Ascending aorta (tissue), 2 donors: ENCODE data around the gene GTF2A2. TPM values are rescaled to one million over a fixed set of nuclear protein-coding genes. Genes with fewer than 3 reads are reported as not detected.
"Not testable (repeated sequence)": the region's sequence is repeated elsewhere in the genome, so short reads cannot be mapped to it uniquely, and the experiment has no call there.

Source experiments
- DNase-seq, 2 donors: peaks; one replicate each; pipeline ENCODE4 v3.0.0-alpha.2; 2019; ENCODE audit warnings: low spot score in 2 of 2
- H3K27ac ChIP-seq, 2 donors: fragments of 200-600 bp; sonication (generic); one replicate each; pipeline ENCODE4 v1.5.1; 2016 to 2017; ENCODE audit warnings: mild to moderate bottlenecking in 1 of 2
- H3K27me3 ChIP-seq: fragments of 200-600 bp; sonication (generic); one replicate; pipeline ENCODE4 v1.5.1; 2017
- H3K36me3 ChIP-seq, 2 donors: fragments of 200-600 bp; sonication (generic); one replicate each; pipeline ENCODE4 v1.5.1; 2016
- H3K4me1 ChIP-seq, 2 donors: fragments of 200-600 bp; sonication (generic); one replicate each; pipeline ENCODE4 v1.5.1; 2016 to 2017; ENCODE audit warnings: mild to moderate bottlenecking in 1 of 2
- H3K4me3 ChIP-seq, 2 donors: fragments of 200-600 bp; sonication (generic); one replicate each; pipeline ENCODE4 v1.5.1; 2016 to 2017; ENCODE audit warnings: mild to moderate bottlenecking in 1 of 2
- H3K9me3 ChIP-seq, 2 donors: fragments of 200-600 bp; sonication (generic); one replicate each; pipeline ENCODE4 v1.5.1; 2016
- intact Hi-C: fragments of 100-400 bp; cut with DNase I; formaldehyde crosslinking; loops from one replicate; pipeline ENCODE4 v1.15.1; 2023
- total RNA-seq: library from RNA; depleted of rRNA; stranded (reverse); fragments of >200 nt; gene quantifications from one replicate; pipeline ENCODE4 v1.1.0, GENCODE V29; 2016
- TF ChIP-seq, protein P1 (sequence below), 3 experiments: fragments of 200-600 bp in 2 of 3; fragments of 450-650 bp in 1 of 3; sonication (generic) in 2 of 3; IDR thresholded peaks; one replicate each; pipeline ENCODE4 v1.5.1; 2016 to 2019; ENCODE audit warnings: antibody characterized with exemption in 3 of 3, mild to moderate bottlenecking in 1 of 3, moderate library complexity in 1 of 3

GTF2A2 gene
- total RNA-seq, 1 donor from 2014 or later = 1.4 TPM

DNA sequence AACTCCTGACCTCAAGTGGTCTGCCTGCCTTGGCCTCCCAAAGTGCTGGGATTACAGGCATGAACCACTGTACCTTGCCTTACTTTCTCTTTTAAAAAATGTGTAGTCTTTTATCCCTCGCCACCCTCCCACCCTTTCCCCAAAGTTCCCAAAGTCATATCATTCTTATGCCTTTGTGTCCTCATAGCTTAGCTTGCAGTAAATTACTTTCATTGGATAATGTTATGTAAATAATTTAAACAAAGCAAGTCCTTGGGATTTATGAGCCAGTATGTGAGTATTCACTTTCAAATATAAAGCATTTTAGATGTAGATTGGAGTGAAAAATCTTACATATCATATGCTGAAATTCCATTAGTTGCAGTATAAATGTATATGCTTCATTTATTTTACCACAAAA is 11.0 kb downstream of the GTF2A2 start:
- no peaks in the 10 kb centered on the region for H3K4me1 ChIP-seq
- H3K27me3 ChIP-seq = no peaks in the 10 kb centered on the region
- TF ChIP-seq, protein P1, sequence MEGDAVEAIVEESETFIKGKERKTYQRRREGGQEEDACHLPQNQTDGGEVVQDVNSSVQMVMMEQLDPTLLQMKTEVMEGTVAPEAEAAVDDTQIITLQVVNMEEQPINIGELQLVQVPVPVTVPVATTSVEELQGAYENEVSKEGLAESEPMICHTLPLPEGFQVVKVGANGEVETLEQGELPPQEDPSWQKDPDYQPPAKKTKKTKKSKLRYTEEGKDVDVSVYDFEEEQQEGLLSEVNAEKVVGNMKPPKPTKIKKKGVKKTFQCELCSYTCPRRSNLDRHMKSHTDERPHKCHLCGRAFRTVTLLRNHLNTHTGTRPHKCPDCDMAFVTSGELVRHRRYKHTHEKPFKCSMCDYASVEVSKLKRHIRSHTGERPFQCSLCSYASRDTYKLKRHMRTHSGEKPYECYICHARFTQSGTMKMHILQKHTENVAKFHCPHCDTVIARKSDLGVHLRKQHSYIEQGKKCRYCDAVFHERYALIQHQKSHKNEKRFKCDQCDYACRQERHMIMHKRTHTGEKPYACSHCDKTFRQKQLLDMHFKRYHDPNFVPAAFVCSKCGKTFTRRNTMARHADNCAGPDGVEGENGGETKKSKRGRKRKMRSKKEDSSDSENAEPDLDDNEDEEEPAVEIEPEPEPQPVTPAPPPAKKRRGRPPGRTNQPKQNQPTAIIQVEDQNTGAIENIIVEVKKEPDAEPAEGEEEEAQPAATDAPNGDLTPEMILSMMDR (IDR thresholded peaks at IDR 0.05) = no peak
- H3K4me3 ChIP-seq = no peak overlapping the region
- DNase-seq = no peak
- H3K27ac ChIP-seq = no peak overlapping the region
- peaks cover 21 to 57% of the 10 kb centered on the region in 2 donors for H3K36me3 ChIP-seq
- intact Hi-C loops = no loop called here
- no peaks in the 10 kb centered on the region for H3K9me3 ChIP-seq

DNA sequence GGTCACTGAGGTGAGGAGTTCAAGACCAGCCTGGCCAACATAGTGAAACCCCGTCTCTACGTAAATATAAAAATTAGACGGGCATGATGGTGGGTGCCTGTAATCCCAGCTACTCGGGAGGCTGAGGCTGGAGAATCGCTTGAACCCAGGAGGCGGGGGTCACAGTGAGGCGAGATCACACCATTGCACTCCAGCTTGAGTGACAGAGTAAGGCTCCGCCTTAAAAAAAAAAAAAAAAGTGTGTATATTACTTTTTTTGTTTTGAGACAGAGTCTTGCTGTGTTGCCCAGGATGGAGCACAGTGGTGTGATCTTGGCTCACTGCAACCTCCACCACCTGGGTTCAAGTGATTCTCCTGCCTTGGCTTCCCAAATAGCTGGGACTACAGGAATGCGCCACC is 11.5 kb downstream of the GTF2A2 start:
- DNase-seq, intact Hi-C loops, H3K4me1 ChIP-seq, H3K27me3 ChIP-seq, H3K9me3 ChIP-seq, H3K4me3 ChIP-seq, H3K27ac ChIP-seq: not testable (repeated sequence)
- H3K36me3 ChIP-seq = peaks cover 20 to 57% of the 10 kb centered on the region in 2 donors

DNA sequence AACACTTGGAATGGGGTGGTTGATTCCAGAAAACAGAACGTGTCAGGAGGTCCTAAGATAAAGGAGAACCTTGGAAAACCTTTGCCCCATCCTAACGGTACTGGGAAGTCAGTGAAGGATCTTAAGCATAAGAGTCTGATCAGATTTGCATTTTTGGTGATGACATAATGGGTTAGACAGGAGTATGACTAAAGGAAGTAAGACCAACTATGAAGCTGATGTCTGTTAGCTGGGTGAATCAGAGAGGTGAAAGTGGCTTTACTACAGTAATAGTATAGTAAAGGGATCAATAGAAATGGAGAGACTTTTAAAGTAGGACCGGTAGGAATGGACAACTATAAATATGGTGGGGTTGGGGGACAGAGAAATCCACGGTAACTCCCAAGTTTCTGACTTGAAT is 12.6 kb downstream of the GTF2A2 start:
- no peak overlapping the region for H3K4me3 ChIP-seq
- no peaks in the 10 kb centered on the region for H3K27me3 ChIP-seq
- no peaks in the 10 kb centered on the region for H3K4me1 ChIP-seq
- TF ChIP-seq, protein P1 (IDR thresholded peaks at IDR 0.05) = no peak
- no peaks in the 10 kb centered on the region for H3K9me3 ChIP-seq
- DNase-seq = no peak
- intact Hi-C loops = no loop called here
- H3K36me3 ChIP-seq = peaks cover 12 to 54% of the 10 kb centered on the region in 2 donors
- no peak overlapping the region for H3K27ac ChIP-seq

DNA sequence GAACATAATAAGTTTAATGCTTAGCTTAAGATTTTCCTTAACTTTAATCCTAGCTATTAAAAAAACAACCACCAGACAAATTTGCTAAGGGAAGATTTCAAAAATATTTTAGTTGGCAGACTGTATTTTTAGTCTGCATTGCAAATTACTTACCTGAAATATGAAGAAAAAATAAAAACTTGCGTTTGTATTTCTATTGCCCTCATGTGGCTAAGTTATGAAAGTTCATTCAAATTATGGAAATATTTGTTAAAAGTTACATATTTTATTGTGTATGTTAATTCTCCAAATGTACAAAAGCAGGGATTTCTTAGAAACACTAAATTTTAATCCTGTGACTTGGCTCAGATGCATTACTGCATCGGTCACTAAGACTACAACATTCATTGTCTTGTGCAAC is 15.0 kb downstream of the GTF2A2 start:
- TF ChIP-seq, protein P1 (IDR thresholded peaks at IDR 0.05) = no peak
- H3K36me3 ChIP-seq = peaks cover 8 to 54% of the 10 kb centered on the region in 2 donors
- DNase-seq = no peak
- no peaks in the 10 kb centered on the region for H3K27me3 ChIP-seq
- no peak overlapping the region for H3K4me3 ChIP-seq
- H3K9me3 ChIP-seq = no peaks in the 10 kb centered on the region
- no peaks in the 10 kb centered on the region for H3K4me1 ChIP-seq
- no peak overlapping the region for H3K27ac ChIP-seq
- intact Hi-C loops = no loop called here

DNA sequence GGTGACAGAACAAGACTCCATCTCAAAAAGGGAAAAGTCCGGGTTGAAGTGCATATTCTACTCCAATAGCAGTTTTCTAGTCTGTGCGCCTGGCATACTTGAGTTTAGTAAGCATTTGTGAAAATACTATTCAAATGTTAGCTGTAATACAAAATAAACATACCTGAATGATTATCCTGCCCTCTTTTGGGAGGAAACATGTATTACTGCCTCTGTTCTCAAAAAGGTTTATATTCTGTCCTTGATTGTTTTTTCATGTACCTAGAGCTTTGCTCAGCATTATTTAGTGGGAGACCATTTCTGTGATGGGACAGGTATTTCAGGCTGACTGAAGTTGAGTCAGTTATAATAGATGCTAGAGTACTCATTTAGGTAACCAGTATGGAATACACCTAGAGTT is 19.8 kb downstream of the GTF2A2 start:
- H3K27me3 ChIP-seq, intact Hi-C loops, H3K4me3 ChIP-seq, H3K4me1 ChIP-seq, DNase-seq, H3K9me3 ChIP-seq, H3K27ac ChIP-seq: not testable (repeated sequence)
- H3K36me3 ChIP-seq = peaks cover 3 to 31% of the 10 kb centered on the region in 2 donors

DNA sequence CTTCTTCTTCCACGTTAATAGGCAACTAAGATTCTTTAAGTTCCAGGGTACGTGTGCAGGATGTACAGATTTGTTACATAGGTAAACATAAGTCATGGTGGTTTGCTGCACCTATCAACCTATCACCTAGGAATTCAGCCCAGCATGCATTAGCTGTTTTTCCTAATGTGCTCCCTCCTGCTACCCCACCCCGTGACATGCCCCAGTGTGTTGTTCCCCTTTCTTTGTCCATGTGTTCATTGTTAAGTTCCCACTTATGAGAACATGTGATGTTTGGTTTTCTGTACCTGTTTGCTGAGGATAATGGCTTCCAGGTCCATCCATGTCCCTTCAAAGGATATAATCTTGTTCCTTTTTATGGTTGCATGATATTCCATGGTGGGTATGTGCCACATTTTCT is 21.1 kb downstream of the GTF2A2 start:
- H3K27ac ChIP-seq = no peak overlapping the region
- TF ChIP-seq, protein P1 (IDR thresholded peaks at IDR 0.05) = no peak
- no peaks in the 10 kb centered on the region for H3K4me1 ChIP-seq
- intact Hi-C loops = no loop called here
- H3K4me3 ChIP-seq = no peak overlapping the region
- no peaks in the 10 kb centered on the region for H3K27me3 ChIP-seq
- H3K36me3 ChIP-seq = peaks cover 3 to 23% of the 10 kb centered on the region in 2 donors
- DNase-seq = no peak
- H3K9me3 ChIP-seq = no peaks in the 10 kb centered on the region

DNA sequence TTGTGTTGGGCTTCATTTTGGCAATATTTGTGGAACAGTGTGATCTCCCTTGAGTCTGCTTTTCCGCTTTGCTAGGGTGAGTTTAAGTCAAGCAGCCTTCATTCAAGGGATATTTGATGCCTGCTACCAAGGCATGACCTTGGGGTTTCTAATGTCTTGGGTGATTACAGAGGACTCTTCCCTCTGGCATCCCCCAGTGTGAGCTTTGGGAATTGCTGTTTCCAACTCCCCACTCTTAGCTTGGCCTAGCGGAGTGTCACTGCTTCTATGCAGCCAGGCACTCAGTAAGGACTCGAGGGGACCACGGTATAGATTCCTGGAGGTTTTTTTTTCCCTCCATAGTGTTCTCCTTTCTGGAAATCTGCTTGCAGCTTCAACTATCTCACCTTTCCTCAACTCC is 24.6 kb downstream of the GTF2A2 start:
- Histone ChIP-seq H3K4me3 (no peak overlapping the region), H3K36me3 (peaks cover 3% of the 10 kb centered on the region in 2 donors), H3K27me3 (no peaks in the 10 kb centered on the region), H3K4me1 (no peaks in the 10 kb centered on the region), H3K9me3 (no peaks in the 10 kb centered on the region), H3K27ac (no peak overlapping the region)
- TF ChIP-seq, protein P1 (IDR thresholded peaks at IDR 0.05) = no peak
- intact Hi-C loops = no loop called here
- DNase-seq = no peak
